H9 (cell line): ENCODE results near the gene TMEM164. TPM values are rescaled to one million over a fixed set of nuclear protein-coding genes. Genes with fewer than 3 reads are reported as not detected.

Experiments used
- DNase-seq: peaks from one replicate; pipeline ENCODE4 v3.0.0-alpha.2; 2017
- H2AFZ ChIP-seq: one replicate; pipeline ENCODE4 v1.6.1; 2013; ENCODE audit warnings: mild to moderate bottlenecking, low read length, control low read depth, moderate library complexity
- H2AK5ac ChIP-seq: 2 replicates; pipeline ENCODE4 v1.6.1; 2013; ENCODE audit warnings: low read length, control low read depth, mixed read lengths; ENCODE audit not compliant: insufficient read length
- H2BK120ac ChIP-seq: one replicate; pipeline ENCODE4 v1.6.1; 2013; ENCODE audit warnings: low read depth, mild to moderate bottlenecking, low read length, control low read depth, inconsistent platforms; ENCODE audit not compliant: poor library complexity, severe bottlenecking
- H2BK12ac ChIP-seq: 2 replicates; pipeline ENCODE4 v1.6.1; 2013; ENCODE audit warnings: low read length, control low read depth, mixed read lengths, low read depth; ENCODE audit not compliant: insufficient read length
- H2BK15ac ChIP-seq: 2 replicates; pipeline ENCODE4 v1.6.1; 2013; ENCODE audit warnings: low read depth, low read length, control low read depth
- H2BK20ac ChIP-seq: one replicate; pipeline ENCODE4 v1.6.1; 2013; ENCODE audit warnings: low read depth, mild to moderate bottlenecking, low read length, control low read depth, inconsistent platforms; ENCODE audit not compliant: poor library complexity, severe bottlenecking
- H2BK5ac ChIP-seq: 2 replicates; pipeline ENCODE4 v1.6.1; 2013; ENCODE audit warnings: low read length, control low read depth, mixed read lengths; ENCODE audit not compliant: insufficient read length
- H3K14ac ChIP-seq: 2 replicates; pipeline ENCODE4 v1.6.1; 2013; ENCODE audit warnings: low read length, control low read depth; ENCODE audit not compliant: insufficient read depth
- H3K18ac ChIP-seq: 2 replicates; pipeline ENCODE4 v1.6.1; 2013; ENCODE audit warnings: low read depth, mild to moderate bottlenecking, mixed read lengths, low read length, control low read depth; ENCODE audit not compliant: insufficient read length
- H3K23ac ChIP-seq: 2 replicates; pipeline ENCODE4 v1.6.1; 2013; ENCODE audit warnings: low read length, control low read depth, mixed read lengths, low read depth; ENCODE audit not compliant: insufficient read length
- H3K23me2 ChIP-seq: 2 replicates; pipeline ENCODE4 v1.6.1; 2013; ENCODE audit warnings: low read depth, mild to moderate bottlenecking, mixed read lengths, low read length, control low read depth; ENCODE audit not compliant: insufficient read length, poor library complexity, severe bottlenecking
- H3K27ac ChIP-seq: 2 replicates; pipeline ENCODE4 v1.5.1; 2013; ENCODE audit warnings: low read length, control low read depth, mixed read lengths, low read depth; ENCODE audit not compliant: insufficient read length
- H3K27me3 ChIP-seq: 2 replicates; pipeline ENCODE4 v1.6.1; 2013; ENCODE audit warnings: low read length, control low read depth, inconsistent platforms; ENCODE audit not compliant: insufficient read depth
- H3K4ac ChIP-seq: 2 replicates; pipeline ENCODE4 v1.6.1; 2013; ENCODE audit warnings: low read depth, mild to moderate bottlenecking, control low read depth, inconsistent platforms, low read length, moderate library complexity
- H3K4me1 ChIP-seq: 2 replicates; pipeline ENCODE4 v1.6.1; 2013; ENCODE audit warnings: low read length, control low read depth, inconsistent platforms; ENCODE audit not compliant: insufficient read depth
- H3K4me2 ChIP-seq: 2 replicates; pipeline ENCODE4 v1.6.1; 2013; ENCODE audit warnings: low read length, control low read depth, mixed read lengths; ENCODE audit not compliant: insufficient read length, insufficient read depth
- H3K56ac ChIP-seq: 2 replicates; pipeline ENCODE4 v1.6.1; 2013; ENCODE audit warnings: low read depth, mild to moderate bottlenecking, mixed read lengths, low read length, control low read depth; ENCODE audit not compliant: insufficient read length
- H3K79me1 ChIP-seq: 2 replicates; pipeline ENCODE4 v1.6.1; 2013; ENCODE audit warnings: low read depth, mild to moderate bottlenecking, moderate library complexity, low read length, control low read depth, inconsistent platforms; ENCODE audit not compliant: insufficient read depth, poor library complexity, severe bottlenecking
- H3K79me2 ChIP-seq: 2 replicates; pipeline ENCODE4 v1.6.1; 2013; ENCODE audit warnings: low read length, control low read depth, inconsistent platforms; ENCODE audit not compliant: insufficient read depth
- H3K9ac ChIP-seq: 2 replicates; pipeline ENCODE4 v1.6.1; 2013; ENCODE audit warnings: low read length, control low read depth, mixed read lengths; ENCODE audit not compliant: insufficient read length; ENCODE audit errors: extremely low read depth
- H3K9me3 ChIP-seq: one replicate; pipeline ENCODE4 v1.6.1; 2013; ENCODE audit warnings: low read depth, low read length, inconsistent platforms; ENCODE audit not compliant: control insufficient read depth
- H3T11ph ChIP-seq: one replicate; pipeline ENCODE4 v1.6.1; 2013; ENCODE audit warnings: mild to moderate bottlenecking, low read length, control low read depth, inconsistent platforms
- H4K20me1 ChIP-seq: one replicate; pipeline ENCODE4 v1.6.1; 2013; ENCODE audit not compliant: control insufficient read depth, insufficient read length, insufficient read depth
- H4K5ac ChIP-seq: 2 replicates; pipeline ENCODE4 v1.6.1; 2013; ENCODE audit warnings: low read depth, mild to moderate bottlenecking, mixed read lengths, low read length, control low read depth; ENCODE audit not compliant: insufficient read length
- H4K8ac ChIP-seq: replicated peaks from 2 replicates; pipeline ENCODE4 v1.6.1; 2013; ENCODE audit warnings: low read length, control low read depth, mixed read lengths, low read depth; ENCODE audit not compliant: insufficient read length
- H4K91ac ChIP-seq: 2 replicates; pipeline ENCODE4 v1.6.1; 2013; ENCODE audit warnings: low read depth, mild to moderate bottlenecking, moderate library complexity, mixed read lengths, low read length, control low read depth; ENCODE audit not compliant: insufficient read length
- H3K27ac Mint-ChIP-seq, 3 experiments: 2 replicates in 2 of 3; 3 replicates in 1 of 3; pipeline ENCODE4 v1.8.0; 2020 to 2021; ENCODE audit warnings: mixed read lengths in 3 of 3, mild to moderate bottlenecking in 1 of 3, moderate library complexity in 1 of 3
- H3K27me3 Mint-ChIP-seq: 2 replicates; pipeline ENCODE4 v1.8.0; 2021; ENCODE audit warnings: low read depth, mild to moderate bottlenecking, moderate library complexity, mixed read lengths
- H3K36me3 Mint-ChIP-seq, 3 experiments: 2 replicates in 2 of 3; 3 replicates in 1 of 3; pipeline ENCODE4 v1.8.0; 2020 to 2021; ENCODE audit warnings: low read depth in 3 of 3, mixed read lengths in 3 of 3; ENCODE audit not compliant: insufficient read depth in 1 of 3
- H3K4me1 Mint-ChIP-seq, 2 experiments: 2 replicates each; pipeline ENCODE4 v1.8.0; 2020; ENCODE audit warnings: mixed read lengths in 2 of 2
- H3K4me3 Mint-ChIP-seq, 2 experiments: 2 replicates in 1 of 2; 3 replicates in 1 of 2; pipeline ENCODE4 v1.8.0; 2020 to 2021; ENCODE audit warnings: mild to moderate bottlenecking in 2 of 2, mixed read lengths in 2 of 2, moderate library complexity in 1 of 2
- H3K9me3 Mint-ChIP-seq, 2 experiments: 2 replicates in 1 of 2; 3 replicates in 1 of 2; pipeline ENCODE4 v1.8.0; 2020; ENCODE audit warnings: mild to moderate bottlenecking in 2 of 2, mixed read lengths in 2 of 2, moderate library complexity in 1 of 2
- CTCF ChIP-seq: fragments of 200-600 bp; sonication (generic); conservative IDR thresholded peaks from 3 replicates; pipeline ENCODE4 v1.8.0; 2021; ENCODE audit warnings: antibody characterized with exemption, mild to moderate bottlenecking
- WGBS: extraction: QIAGEN DNeasy Blood & Tissue Kit; methylation state at CpG from one replicate; pipeline ENCODE4 v1.1.7; 2013; ENCODE audit warnings: missing lambda C conversion rate, low lambda C conversion rate, mixed read lengths; ENCODE audit not compliant: insufficient read length; ENCODE audit errors: extremely low coverage; 5-methylcytosine and 5-hydroxymethylcytosine counted together
- total RNA-seq: library from RNA; stranded (reverse); gene quantifications from 2 replicates; pipeline ENCODE4 v1.2.1, GENCODE V29; 2021

Gene TMEM164
- total RNA-seq, 1 experiment from 2014 or later = 30.4 TPM

GRCh38 chrX:110161361-110161686 is 158.4 kb downstream of the TMEM164 start:
- no peak overlapping the region for H2BK15ac ChIP-seq
- H2BK12ac ChIP-seq = no peak overlapping the region
- no peak overlapping the region for H2AK5ac ChIP-seq
- no peak overlapping the region for H2BK5ac ChIP-seq
- TF ChIP-seq CTCF = no peak
- no peaks in the 10 kb centered on the region for H3K23me2 ChIP-seq
- no peak for DNase-seq
- H3K27me3 Mint-ChIP-seq = no peaks in the 10 kb centered on the region
- no peaks in the 10 kb centered on the region for H3K4me1 Mint-ChIP-seq
- no peak overlapping the region for H4K5ac ChIP-seq
- H3K4ac ChIP-seq = no peak overlapping the region
- H3K9ac ChIP-seq = no peak overlapping the region
- no peak overlapping the region for H3K18ac ChIP-seq
- no peak overlapping the region for H2BK120ac ChIP-seq
- H2BK20ac ChIP-seq = no peak overlapping the region
- H3K36me3 Mint-ChIP-seq = no peaks in the 10 kb centered on the region
- WGBS = no CpG with 5 or more reads among the region's 1 CpG
- H3K23ac ChIP-seq = no peak overlapping the region
- H3K27me3 ChIP-seq = no peaks in the 10 kb centered on the region
- no peak overlapping the region; a peak in 1 of 7 replicates for H3K27ac Mint-ChIP-seq
- H3K14ac ChIP-seq = no peak overlapping the region
- no peak overlapping the region for H3K4me3 Mint-ChIP-seq
- H4K8ac ChIP-seq = no peak overlapping the region
- H3K27ac ChIP-seq = no peak overlapping the region
- peak overlapping the region; percentile 55 for H4K91ac ChIP-seq
- H3K9me3 Mint-ChIP-seq = no peaks in the 10 kb centered on the region
- H3K79me2 ChIP-seq = no peaks in the 10 kb centered on the region
- H3K4me2 ChIP-seq = no peak overlapping the region
- H3K9me3 ChIP-seq = no peaks in the 10 kb centered on the region
- peaks cover 2% of the 10 kb centered on the region; the same call in 1 of the 2 replicates for H3K4me1 ChIP-seq
- no peak overlapping the region for H2AFZ ChIP-seq
- no peaks in the 10 kb centered on the region for H3K79me1 ChIP-seq
- no peak overlapping the region for H3K56ac ChIP-seq
- no peak overlapping the region for H3T11ph ChIP-seq
- no peaks in the 10 kb centered on the region for H4K20me1 ChIP-seq
